RCC 7860 (cell line): ENCODE measurements around the gene TTLL10.

Experiments
- DNase-seq: peaks from one replicate; pipeline ENCODE4 v3.0.0-alpha.2; 2015; ENCODE audit warnings: low spot score
- FAIRE-seq: peaks from 2 replicates; lab custom pipeline; 2012; peaks lifted over from hg19 to GRCh38; lab: Jason Lieb, UNC

The TTLL10 gene

GRCh38 chr1:1157033-1157365 is 16.7 kb upstream of the TTLL10 start:
- DNase-seq = no peak
- FAIRE-seq = no peak

GRCh38 chr1:1157426-1157913 is 16.2 kb upstream of the TTLL10 start:
- no peak for FAIRE-seq
- no peak for DNase-seq

- FAIRE-seq (no peak), DNase-seq (no peak)
These were observed 15.6 kb upstream of the TTLL10 start for GRCh38 chr1:1157914-1158710.

DNA sequence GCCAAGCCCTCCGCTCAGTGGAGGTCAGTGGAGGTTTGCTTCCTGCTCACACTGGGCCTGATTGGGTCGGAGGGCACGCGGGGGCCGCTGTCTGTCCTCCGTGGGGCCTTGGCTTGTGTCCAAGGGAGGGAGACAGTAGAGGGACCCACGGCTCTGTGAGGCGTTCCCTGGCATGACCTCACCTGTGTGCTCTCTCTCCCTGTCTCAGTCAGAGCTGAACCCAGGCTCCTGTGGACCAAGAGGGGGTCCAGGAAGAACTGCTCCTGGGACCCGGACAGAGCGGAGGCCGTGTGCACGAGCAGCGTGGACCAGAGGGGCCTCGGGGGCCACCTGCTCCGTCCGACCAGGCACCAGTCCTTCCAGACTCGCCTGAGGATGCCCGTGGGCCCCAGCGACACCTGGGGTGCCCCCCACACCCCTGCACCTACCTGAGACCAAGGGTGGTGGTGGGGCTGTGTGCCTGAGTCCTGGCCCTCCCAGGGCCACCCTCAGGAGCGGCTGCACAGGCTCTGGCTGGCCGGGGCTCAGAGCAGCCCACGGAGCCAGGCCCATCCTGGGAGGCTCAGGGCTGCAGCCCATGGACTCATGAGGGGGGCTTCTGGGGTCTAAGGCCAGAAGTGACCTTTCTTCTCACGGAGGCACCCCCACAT is 13.3 kb upstream of the TTLL10 start:
- no peak for DNase-seq
- no peak for FAIRE-seq

DNA sequence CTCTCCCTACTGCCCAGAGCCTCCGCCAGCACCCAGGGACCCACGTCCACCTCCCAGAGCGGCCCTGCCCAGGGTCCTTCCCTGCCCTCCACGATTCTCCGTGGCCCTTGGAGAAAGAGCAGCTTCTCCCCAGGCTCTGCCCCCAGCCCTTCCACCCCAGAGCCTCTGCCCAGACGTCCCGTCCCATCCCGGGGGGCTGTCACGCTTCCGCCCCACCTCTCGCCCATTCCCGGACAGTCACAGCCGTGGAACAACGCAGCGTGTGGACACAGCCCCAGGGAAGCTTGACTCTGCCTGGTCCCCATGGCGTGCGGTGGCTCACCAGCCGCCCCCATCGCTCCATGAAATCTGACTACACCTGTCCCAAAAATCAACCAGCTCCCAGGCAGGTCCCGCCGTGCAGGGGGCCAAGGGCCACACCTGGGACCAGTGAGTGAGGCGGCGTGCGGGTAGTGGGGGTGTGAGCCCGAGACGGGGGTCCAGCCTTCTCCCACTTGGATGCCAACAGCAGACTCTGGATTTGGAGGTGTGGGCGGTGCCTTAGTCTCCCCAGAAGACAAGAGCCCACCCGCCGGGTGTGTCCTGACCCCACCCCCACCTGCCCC is 12.5 kb upstream of the TTLL10 start:
- FAIRE-seq = no peak
- DNase-seq = no peak

DNA sequence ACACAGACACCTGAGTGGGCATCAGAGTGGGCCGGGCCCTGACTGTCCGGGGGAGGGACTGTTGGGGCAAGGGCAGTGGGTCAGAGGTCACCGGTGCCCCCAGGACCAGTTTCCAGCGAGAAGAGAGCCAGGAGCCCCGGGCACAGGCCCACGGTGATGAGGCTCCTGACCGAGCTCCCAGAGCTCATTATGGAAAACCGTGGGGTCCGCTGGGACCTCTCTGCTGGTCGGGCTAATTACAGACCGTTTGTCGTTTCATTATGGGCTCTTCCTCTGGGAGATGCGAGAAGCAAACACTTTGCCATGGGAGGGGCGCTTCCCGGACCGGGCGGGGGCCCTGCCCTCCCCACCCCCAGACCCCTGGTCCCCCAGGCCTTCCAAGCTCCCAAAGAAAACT is 12.0 kb upstream of the TTLL10 start:
- DNase-seq (no peak), FAIRE-seq (no peak)

GRCh38 chr1:1162597-1163537 is 10.8 kb upstream of the TTLL10 start:
- no peak for FAIRE-seq

DNA sequence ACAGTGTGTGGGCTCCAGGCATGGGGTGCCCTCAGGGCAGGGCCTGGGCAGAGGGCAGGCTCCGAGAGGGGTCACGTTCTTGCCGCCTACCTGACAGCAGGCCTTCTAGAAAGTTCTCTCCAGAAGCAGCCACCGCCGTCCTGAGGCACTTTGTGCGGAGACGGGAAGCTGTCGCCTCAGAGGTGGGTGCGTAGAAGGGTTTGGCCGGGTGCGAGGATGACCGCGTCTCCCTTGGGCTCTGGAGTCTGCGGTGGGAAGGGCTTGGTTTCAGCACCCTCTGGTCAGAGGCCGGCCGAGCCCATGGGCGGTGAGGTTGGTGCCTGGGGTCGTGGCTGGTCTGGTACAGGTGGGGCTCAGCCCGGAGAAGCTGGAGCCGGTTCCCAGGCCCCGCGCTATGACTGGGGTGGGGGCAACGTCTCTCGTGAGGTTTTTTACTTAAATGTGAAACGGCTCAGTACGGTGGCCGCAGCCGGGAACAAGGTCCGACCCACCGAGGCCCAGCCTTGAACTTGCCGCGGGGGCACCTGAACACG is 10.1 kb upstream of the TTLL10 start:
- no peak for FAIRE-seq
- no peak for DNase-seq

More at GRCh38 chr1:1162597-1163537, 10.8 kb upstream of the TTLL10 start:
- DNase-seq = no peak

- DNase-seq (no peak), FAIRE-seq (no peak)
These were observed 9.3 kb upstream of the TTLL10 start for GRCh38 chr1:1164361-1164700.

GRCh38 chr1:1164701-1165451 is 8.8 kb upstream of the TTLL10 start:
- FAIRE-seq (peak; percentile 84), DNase-seq (peak; percentile 84)

DNA sequence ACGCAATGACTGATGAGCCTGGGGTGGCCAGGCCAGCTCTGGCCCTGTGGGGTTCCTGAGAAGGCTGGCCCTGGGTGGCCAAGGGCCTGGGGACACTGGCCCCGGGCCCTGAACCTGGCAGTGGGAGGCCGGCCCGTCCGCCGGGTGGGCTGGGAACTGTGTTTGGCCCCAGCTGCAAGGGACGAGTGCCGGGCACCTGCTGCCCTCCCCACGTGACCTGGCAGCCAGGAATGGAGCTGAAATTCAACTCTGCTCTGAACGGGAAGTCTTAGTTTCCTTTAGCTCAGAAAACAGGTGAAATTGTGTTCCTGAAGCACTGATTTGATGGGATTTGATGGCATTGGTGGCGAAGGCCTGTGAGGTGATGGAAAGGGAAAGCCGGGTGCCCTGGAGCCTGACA is 8.2 kb upstream of the TTLL10 start:
- DNase-seq (no peak), FAIRE-seq (no peak)

GRCh38 chr1:1165900-1166421 is 7.7 kb upstream of the TTLL10 start:
- FAIRE-seq (no peak), DNase-seq (peak; percentile 65)

GRCh38 chr1:1166642-1167397 is 6.9 kb upstream of the TTLL10 start:
- no peak for DNase-seq
- FAIRE-seq = no peak

- DNase-seq = no peak
- FAIRE-seq = no peak
These were observed 6.3 kb upstream of the TTLL10 start for GRCh38 chr1:1167398-1167821.

GRCh38 chr1:1167841-1168450 is 5.7 kb upstream of the TTLL10 start:
- FAIRE-seq (no peak), DNase-seq (no peak)

- DNase-seq (no peak), FAIRE-seq (no peak)
These were observed 4.9 kb upstream of the TTLL10 start for GRCh38 chr1:1168451-1169411.

DNA sequence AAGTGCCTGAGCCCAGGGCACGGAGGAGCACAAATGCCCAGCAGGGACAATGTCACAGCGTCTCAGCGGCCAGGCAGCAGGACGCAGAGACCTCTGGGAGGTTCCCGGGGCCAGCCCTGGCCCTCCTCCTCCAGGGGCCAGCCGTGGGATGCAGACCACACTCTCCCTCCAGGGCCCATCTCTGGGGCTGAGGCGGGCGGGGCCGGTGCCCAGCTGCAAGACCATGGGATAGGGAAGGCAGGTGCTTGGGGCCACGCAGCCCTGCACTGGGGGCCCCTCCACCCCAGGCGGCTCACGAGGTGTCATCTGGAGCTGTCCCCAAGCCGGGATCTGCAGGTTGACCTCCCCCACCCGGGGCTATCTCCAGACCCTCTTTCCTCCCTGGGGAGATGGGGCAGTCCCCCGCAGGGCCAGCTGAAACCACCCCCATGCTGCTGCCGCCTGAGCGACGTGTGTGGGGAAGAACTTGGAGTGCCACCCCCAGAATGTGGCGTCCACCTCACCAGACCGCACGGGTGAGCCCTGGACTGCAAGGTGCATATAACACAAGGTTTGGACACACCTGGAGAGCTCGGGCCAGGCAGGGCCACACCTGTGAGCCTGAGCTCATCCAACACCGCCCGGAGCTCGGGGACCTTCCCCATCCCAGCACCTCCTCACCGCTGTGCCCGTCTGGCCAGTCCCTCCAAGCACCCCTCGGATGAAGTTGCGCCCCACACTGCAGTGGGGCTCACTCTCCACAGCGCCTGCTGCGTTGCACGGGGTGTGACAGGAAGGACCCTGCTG is 4.1 kb upstream of the TTLL10 start:
- DNase-seq = no peak

More for the DNA sequence above, 4.1 kb upstream of the TTLL10 start:
- no peak for FAIRE-seq
